Astrocyte (in vitro differentiated cells and primary cell): ENCODE results near the gene SIN3B.

Source experiments
- EZH2 ChIP-seq: IDR thresholded peaks from 2 replicates; pipeline ENCODE4 v1.6.1; 2012; ENCODE audit warnings: mild to moderate bottlenecking, low read length, inconsistent platforms; ENCODE audit not compliant: insufficient read depth
- TF ChIP-seq, protein P1 (sequence below): IDR thresholded peaks from 2 replicates; pipeline ENCODE4 v1.5.1; 2011; ENCODE audit warnings: low read depth, mild to moderate bottlenecking, inconsistent platforms, low read length, moderate library complexity; ENCODE audit not compliant: insufficient read depth

GRCh38 chr19:16822648-16823047 is 6.5 kb upstream of the SIN3B start:
- TF ChIP-seq, protein P1, sequence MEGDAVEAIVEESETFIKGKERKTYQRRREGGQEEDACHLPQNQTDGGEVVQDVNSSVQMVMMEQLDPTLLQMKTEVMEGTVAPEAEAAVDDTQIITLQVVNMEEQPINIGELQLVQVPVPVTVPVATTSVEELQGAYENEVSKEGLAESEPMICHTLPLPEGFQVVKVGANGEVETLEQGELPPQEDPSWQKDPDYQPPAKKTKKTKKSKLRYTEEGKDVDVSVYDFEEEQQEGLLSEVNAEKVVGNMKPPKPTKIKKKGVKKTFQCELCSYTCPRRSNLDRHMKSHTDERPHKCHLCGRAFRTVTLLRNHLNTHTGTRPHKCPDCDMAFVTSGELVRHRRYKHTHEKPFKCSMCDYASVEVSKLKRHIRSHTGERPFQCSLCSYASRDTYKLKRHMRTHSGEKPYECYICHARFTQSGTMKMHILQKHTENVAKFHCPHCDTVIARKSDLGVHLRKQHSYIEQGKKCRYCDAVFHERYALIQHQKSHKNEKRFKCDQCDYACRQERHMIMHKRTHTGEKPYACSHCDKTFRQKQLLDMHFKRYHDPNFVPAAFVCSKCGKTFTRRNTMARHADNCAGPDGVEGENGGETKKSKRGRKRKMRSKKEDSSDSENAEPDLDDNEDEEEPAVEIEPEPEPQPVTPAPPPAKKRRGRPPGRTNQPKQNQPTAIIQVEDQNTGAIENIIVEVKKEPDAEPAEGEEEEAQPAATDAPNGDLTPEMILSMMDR: no peak
- TF ChIP-seq EZH2: no peak
